HCT116 (cell line): ENCODE measurements around the gene WHRN. TPM values are rescaled to one million over a fixed set of nuclear protein-coding genes. Genes with fewer than 3 reads are reported as not detected.

Experiments
- ATAC-seq: fragments of 200-7000 bp; cut with Tn5 transposase; 2 replicates; pipeline ENCODE4 v1.9.1; 2020; ENCODE audit warnings: mild to moderate bottlenecking, moderate library complexity
- BruUV-seq: library from RNA; stranded (reverse); fragments of 400-500 nt; replicated peaks from 2 replicates; lab custom pipeline; 2021; lab: Mats Ljungman, UMichigan
- CTCF ChIA-PET: fragments of 300-600 bp; sonication (Branson Sonifier 250); formaldehyde crosslinking; loops from one replicate; lab custom pipeline; 2021; ENCODE audit warnings: antibody characterized with exemption; lab: Charles Lee
- POLR2A ChIA-PET: fragments of 300-600, 350-600 bp; sonication (Branson Sonifier 250); formaldehyde crosslinking; loops from one replicate; lab custom pipeline; 2021; ENCODE audit warnings: antibody characterized with exemption; lab: Charles Lee
- RAD21 ChIA-PET, 2 experiments: fragments of 300-600 bp; sonication (Branson Sonifier 250); formaldehyde crosslinking; loops; one replicate each; lab custom pipeline; 2023; ENCODE audit warnings: low total read pairs in 2 of 2; ENCODE audit not compliant: uncharacterized antibody in 2 of 2, unreplicated experiment in 2 of 2, low non-redundant PET in 1 of 2; lab: Charles Lee
- DNase-seq: peaks from one replicate; pipeline ENCODE4 v3.0.0-alpha.2; 2010; ENCODE audit warnings: low read depth, low spot score
- H2AFZ ChIP-seq: fragments of 200-600 bp; shearing (Covaris generic), sonication (generic); 2 replicates; pipeline ENCODE4 v1.6.1; 2017; ENCODE audit warnings: low read depth, mixed run types, mixed read lengths, antibody characterized with exemption, low read length; ENCODE audit not compliant: poor library complexity, severe bottlenecking
- H3K27ac ChIP-seq: 2 replicates; pipeline ENCODE4 v1.5.1; 2012; ENCODE audit warnings: low read depth, low read length
- H3K27me3 ChIP-seq: fragments of 200-600 bp; sonication (generic); 2 replicates; pipeline ENCODE4 v1.6.1; 2016; ENCODE audit warnings: mixed run types, low read length, mixed read lengths; ENCODE audit not compliant: insufficient read depth
- H3K36me3 ChIP-seq, 2 experiments: fragments of 200-500 bp in 1 of 2; fragments of 200-600 bp in 1 of 2; sonication (Bioruptor generic) in 1 of 2; sonication (generic) in 1 of 2; 2 replicates each; pipeline versions ENCODE4 v1.5.1 to v1.6.1; 2014 to 2016; ENCODE audit warnings: low read length in 2 of 2, inconsistent platforms in 1 of 2, mixed read lengths in 1 of 2, mixed run types in 1 of 2; ENCODE audit not compliant: insufficient read depth in 2 of 2, control insufficient read depth in 1 of 2
- H3K4me1 ChIP-seq, 2 experiments: fragments of 200-600 bp in 1 of 2; sonication (generic) in 1 of 2; 2 replicates each; pipeline versions ENCODE4 v1.5.1 to v1.6.1; 2012 to 2017; ENCODE audit warnings: low read length in 2 of 2, inconsistent platforms in 1 of 2, mild to moderate bottlenecking in 1 of 2, mixed read lengths in 1 of 2, mixed run types in 1 of 2, moderate library complexity in 1 of 2; ENCODE audit not compliant: insufficient read depth in 2 of 2, control insufficient read depth in 1 of 2
- H3K4me2 ChIP-seq: fragments of 200-600 bp; sonication (generic); 2 replicates; pipeline ENCODE4 v1.6.1; 2017; ENCODE audit warnings: mixed run types, low read length, mixed read lengths
- H3K4me3 ChIP-seq, 2 experiments: fragments of 200-600 bp in 1 of 2; sonication (generic) in 1 of 2; replicated peaks in 1 of 2; 2 replicates each; pipeline ENCODE4 v1.5.1; 2011 to 2016; ENCODE audit warnings: low read length in 2 of 2, control low read depth in 1 of 2, low read depth in 1 of 2, mild to moderate bottlenecking in 1 of 2, mixed read lengths in 1 of 2, mixed run types in 1 of 2
- H3K79me2 ChIP-seq: fragments of 200-600 bp; sonication (generic); 2 replicates; pipeline ENCODE4 v1.6.1; 2017; ENCODE audit warnings: mild to moderate bottlenecking, mixed run types, low read length, moderate library complexity, mixed read lengths; ENCODE audit not compliant: insufficient read depth
- H3K9ac ChIP-seq: fragments of 200-600 bp; sonication (generic); 2 replicates; pipeline ENCODE4 v1.6.1; 2016; ENCODE audit warnings: low read length, mixed read lengths
- H3K9me2 ChIP-seq: fragments of 200-600 bp; sonication (generic), shearing (Covaris generic); 2 replicates; pipeline ENCODE4 v1.6.1; 2017; ENCODE audit warnings: mixed run types, mild to moderate bottlenecking, moderate library complexity; ENCODE audit not compliant: insufficient read depth
- H3K9me3 ChIP-seq, 2 experiments: fragments of 200-500 bp in 1 of 2; fragments of 200-600 bp in 1 of 2; sonication (Bioruptor generic) in 1 of 2; sonication (generic) in 1 of 2; 2 replicates each; pipeline ENCODE4 v1.6.1; 2014 to 2017; ENCODE audit warnings: low read length in 2 of 2, mixed read lengths in 2 of 2, inconsistent platforms in 1 of 2, low read depth in 1 of 2, mild to moderate bottlenecking in 1 of 2, mixed run types in 1 of 2, moderate library complexity in 1 of 2; ENCODE audit not compliant: control insufficient read depth in 1 of 2, insufficient read depth in 1 of 2
- H4K20me1 ChIP-seq: fragments of 200-600 bp; sonication (generic), shearing (Covaris generic); 2 replicates; pipeline ENCODE4 v1.6.1; 2017; ENCODE audit warnings: mixed run types, mild to moderate bottlenecking, moderate library complexity; ENCODE audit not compliant: insufficient read depth
- ATF3 ChIP-seq: IDR thresholded peaks from 2 replicates; pipeline ENCODE4 v1.6.1; 2012
- EGR1 ChIP-seq: IDR thresholded peaks from 2 replicates; pipeline ENCODE4 v1.6.1; 2012; ENCODE audit warnings: low read depth
- ELF1 ChIP-seq: IDR thresholded peaks from 2 replicates; pipeline ENCODE4 v1.6.1; 2012; ENCODE audit warnings: low read depth, borderline replicate concordance
- EZH2 ChIP-seq: fragments of 200-600 bp; sonication (generic); IDR thresholded peaks from 2 replicates; pipeline ENCODE4 v1.6.1; 2017; ENCODE audit warnings: antibody characterized with exemption, mixed run types
- EZH2phosphoT487 ChIP-seq: fragments of 200-600 bp; IDR thresholded peaks from 2 replicates; pipeline ENCODE4 v1.6.1; 2018; ENCODE audit warnings: antibody characterized with exemption, borderline replicate concordance
- FOSL1 ChIP-seq: IDR thresholded peaks from 2 replicates; pipeline ENCODE4 v1.6.1; 2012; ENCODE audit warnings: low read depth
- JUND ChIP-seq: IDR thresholded peaks from 2 replicates; pipeline ENCODE4 v1.6.1; 2012
- MAX ChIP-seq: IDR thresholded peaks from 2 replicates; pipeline ENCODE4 v1.6.1; 2012
- SIN3A ChIP-seq: IDR thresholded peaks from 2 replicates; pipeline ENCODE4 v1.6.1; 2012; ENCODE audit warnings: low read depth
- SP1 ChIP-seq: IDR thresholded peaks from 2 replicates; pipeline ENCODE4 v1.6.1; 2012; ENCODE audit warnings: low read depth
- TCF7L2 ChIP-seq: IDR thresholded peaks from 2 replicates; pipeline ENCODE4 v1.7.0; 2011; ENCODE audit warnings: borderline replicate concordance, inconsistent platforms; ENCODE audit not compliant: insufficient read depth, insufficient read length; ENCODE audit errors: extremely low read depth
- YY1 ChIP-seq: IDR thresholded peaks from 2 replicates; pipeline ENCODE4 v1.6.1; 2011; ENCODE audit warnings: low read length, low read depth, moderate library complexity, mild to moderate bottlenecking; ENCODE audit not compliant: insufficient replicate concordance; ENCODE audit errors: extremely low read depth
- ZFX ChIP-seq: fragments of 450-650 bp; IDR thresholded peaks from 2 replicates; pipeline ENCODE4 v1.6.1; 2017
- intact Hi-C: fragments of 100-400 bp; cut with micrococcal nuclease; formaldehyde crosslinking; loops from 2 replicates; pipeline ENCODE4 v1.10.0; 2022
- total RNA-seq: library from RNA; stranded (reverse); gene quantifications from one replicate; pipeline ENCODE4 v1.2.1, GENCODE V29; 2021; ENCODE audit not compliant: unreplicated experiment

The WHRN gene
- total RNA-seq, 1 experiment from 2014 or later, result 12.8 TPM

- ChIA-PET POLR2A (no interaction called here), CTCF (no interaction called here), RAD21 (no interaction called here)
- H3K9me3 ChIP-seq, result no peaks in the 10 kb centered on the region
- ATAC-seq (no peak), DNase-seq (no peak)
- no peaks in the 10 kb centered on the region for H4K20me1 ChIP-seq
- no TSS peak for BruUV-seq
- H3K27ac ChIP-seq, result no peak overlapping the region
- H3K4me3 ChIP-seq, result no peak overlapping the region
- intact Hi-C loops, result no loop called here
- TF ChIP-seq ELF1, result no peak
- TF ChIP-seq ZFX, result no peak
- TF ChIP-seq YY1, result no peak
- no peak for TF ChIP-seq SIN3A
- TF ChIP-seq EZH2phosphoT487, result no peak
- TF ChIP-seq ATF3, result no peak
- no peak for TF ChIP-seq SP1
- no peak for TF ChIP-seq MAX
- TF ChIP-seq EZH2, result no peak
- TF ChIP-seq JUND, result no peak
- no peak for TF ChIP-seq EGR1
- no peaks in the 10 kb centered on the region for H3K79me2 ChIP-seq
- no peaks in the 10 kb centered on the region for H3K9me2 ChIP-seq
- no peaks in the 10 kb centered on the region for H3K36me3 ChIP-seq
- H3K9ac ChIP-seq, result no peak overlapping the region
- H3K4me1 ChIP-seq, result no peaks in the 10 kb centered on the region
- no peaks in the 10 kb centered on the region for H3K27me3 ChIP-seq
- no peak overlapping the region for H3K4me2 ChIP-seq
- no peak overlapping the region for H2AFZ ChIP-seq
Observed at GRCh38 chr9:114374936-114375335, 130.3 kb downstream of the WHRN start.

- no peaks in the 10 kb centered on the region for H3K36me3 ChIP-seq
- ChIA-PET POLR2A (no interaction called here), RAD21 (interaction anchor here in 1 of 2 experiments (0.7 kb wide), 1 partner anchor 18 kb away, joined by 9 read pairs; no protein-coding TSS in a partner anchor)
- no peak for DNase-seq
- no peaks in the 10 kb centered on the region for H3K9me2 ChIP-seq
- H3K4me3 ChIP-seq, result no peak overlapping the region
- no peak overlapping the region for H2AFZ ChIP-seq
- no peaks in the 10 kb centered on the region for H3K27me3 ChIP-seq
- no TSS peak for BruUV-seq
- ATAC-seq, result no peak
- TF ChIP-seq FOSL1 (no peak), EZH2 (no peak), TCF7L2 (no peak)
- TF ChIP-seq, all 23 proteins: peak for 0
- H4K20me1 ChIP-seq, result no peaks in the 10 kb centered on the region
- no peak overlapping the region for H3K27ac ChIP-seq
- no peaks in the 10 kb centered on the region for H3K79me2 ChIP-seq
- H3K4me1 ChIP-seq, result no peaks in the 10 kb centered on the region
- intact Hi-C loops, result no loop called here
- no peak overlapping the region for H3K4me2 ChIP-seq
- CTCF ChIA-PET, result no interaction called here
- no peak overlapping the region for H3K9ac ChIP-seq
- H3K9me3 ChIP-seq, result no peaks in the 10 kb centered on the region
Observed at GRCh38 chr9:114373960-114374730, 131.1 kb downstream of the WHRN start.
